ENCODE measurements around the gene ZMIZ1.

DNA sequence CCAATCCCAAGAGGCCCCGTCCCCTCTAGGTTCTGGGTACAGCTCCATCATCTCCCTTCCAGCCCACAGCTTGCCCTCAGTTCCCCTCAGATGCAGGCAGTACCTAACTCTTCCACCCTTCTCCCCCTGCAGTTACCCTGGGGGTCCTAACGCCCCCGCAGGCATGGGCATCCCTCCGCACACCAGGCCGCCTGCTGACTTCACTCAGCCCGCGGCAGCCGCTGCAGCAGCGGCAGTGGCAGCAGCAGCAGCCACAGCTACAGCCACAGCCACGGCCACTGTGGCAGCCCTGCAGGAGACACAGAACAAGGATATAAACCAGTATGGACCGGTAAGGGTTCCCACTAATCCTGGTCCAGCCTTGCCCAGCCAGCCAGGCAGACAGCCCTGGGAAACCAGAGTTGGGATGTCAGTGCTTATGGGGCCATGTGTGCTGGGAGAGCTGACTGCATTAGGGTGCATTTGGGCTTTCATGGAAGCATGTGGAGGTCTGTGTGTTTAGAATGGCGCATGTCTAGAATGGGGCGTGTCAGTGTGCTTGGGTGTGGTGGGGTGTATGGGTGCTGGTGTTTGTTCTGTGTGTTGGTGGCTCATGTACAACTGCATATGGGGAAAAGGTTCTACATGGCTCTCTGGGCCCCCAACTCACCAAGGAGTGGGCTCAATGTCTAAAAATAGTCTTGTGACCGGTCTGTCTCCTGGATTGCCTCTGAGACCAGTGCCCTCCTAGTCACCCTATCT, 223.4 kb downstream of the ZMIZ1 start:
- TF ChIP-seq, protein P1, sequence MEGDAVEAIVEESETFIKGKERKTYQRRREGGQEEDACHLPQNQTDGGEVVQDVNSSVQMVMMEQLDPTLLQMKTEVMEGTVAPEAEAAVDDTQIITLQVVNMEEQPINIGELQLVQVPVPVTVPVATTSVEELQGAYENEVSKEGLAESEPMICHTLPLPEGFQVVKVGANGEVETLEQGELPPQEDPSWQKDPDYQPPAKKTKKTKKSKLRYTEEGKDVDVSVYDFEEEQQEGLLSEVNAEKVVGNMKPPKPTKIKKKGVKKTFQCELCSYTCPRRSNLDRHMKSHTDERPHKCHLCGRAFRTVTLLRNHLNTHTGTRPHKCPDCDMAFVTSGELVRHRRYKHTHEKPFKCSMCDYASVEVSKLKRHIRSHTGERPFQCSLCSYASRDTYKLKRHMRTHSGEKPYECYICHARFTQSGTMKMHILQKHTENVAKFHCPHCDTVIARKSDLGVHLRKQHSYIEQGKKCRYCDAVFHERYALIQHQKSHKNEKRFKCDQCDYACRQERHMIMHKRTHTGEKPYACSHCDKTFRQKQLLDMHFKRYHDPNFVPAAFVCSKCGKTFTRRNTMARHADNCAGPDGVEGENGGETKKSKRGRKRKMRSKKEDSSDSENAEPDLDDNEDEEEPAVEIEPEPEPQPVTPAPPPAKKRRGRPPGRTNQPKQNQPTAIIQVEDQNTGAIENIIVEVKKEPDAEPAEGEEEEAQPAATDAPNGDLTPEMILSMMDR (conservative IDR thresholded peaks at IDR 0.05; ENCODE audit: low read length), result no peak
- no peak for TF ChIP-seq EZH2phosphoT487 (IDR thresholded peaks at IDR 0.05; ENCODE audit: borderline replicate concordance)

Measured in Loucy (cell line).